Astrocyte (in vitro differentiated cells and primary cell): Measurements from ENCODE around the gene RALGAPA2.

ENCODE experiments used
- CTCF ChIP-seq: IDR thresholded peaks from 2 replicates; pipeline ENCODE4 v1.5.1; 2011; ENCODE audit warnings: low read depth, mild to moderate bottlenecking, inconsistent platforms, low read length, moderate library complexity; ENCODE audit not compliant: insufficient read depth
- EZH2 ChIP-seq: IDR thresholded peaks from 2 replicates; pipeline ENCODE4 v1.6.1; 2012; ENCODE audit warnings: mild to moderate bottlenecking, low read length, inconsistent platforms; ENCODE audit not compliant: insufficient read depth

GRCh38 chr20:20465252-20465651 lies 247.2 kb downstream of the RALGAPA2 start:
- TF ChIP-seq CTCF = peak; percentile 17
- TF ChIP-seq EZH2 = no peak
